H1 (cell line): ENCODE measurements around the gene UVRAG. TPM values are rescaled to one million over a fixed set of nuclear protein-coding genes. Genes with fewer than 3 reads are reported as not detected.

ENCODE experiments used
- BRCA1 ChIP-seq: IDR thresholded peaks from 2 replicates; pipeline ENCODE4 v1.6.1; 2012; ENCODE audit warnings: low read depth, low read length, improper control_type of control experiment
- CHD7 ChIP-seq: fragments of 300-600 bp; sonication (generic); IDR thresholded peaks from 2 replicates; pipeline ENCODE4 v1.7.1; 2012; ENCODE audit warnings: low read length, moderate library complexity, mild to moderate bottlenecking, inconsistent platforms; ENCODE audit not compliant: insufficient replicate concordance
- CTBP2 ChIP-seq: IDR thresholded peaks from 2 replicates; pipeline ENCODE4 v1.7.0; 2011; ENCODE audit warnings: borderline replicate concordance, mild to moderate bottlenecking, moderate library complexity, mixed read lengths, low read length; ENCODE audit not compliant: insufficient read depth, insufficient read length
- JUN ChIP-seq: IDR thresholded peaks from 2 replicates; pipeline ENCODE4 v1.6.1; 2011; ENCODE audit warnings: low read depth, mild to moderate bottlenecking, improper control_type of control experiment, low read length
- RNF2 ChIP-seq: fragments of 200-900, 300-1000 bp; sonication (generic); IDR thresholded peaks from 2 replicates; pipeline ENCODE4 v1.7.1; 2016; ENCODE audit warnings: borderline replicate concordance, low read depth, mild to moderate bottlenecking, antibody characterized with exemption, low read length; ENCODE audit not compliant: poor library complexity, severe bottlenecking; ENCODE audit errors: missing control alignments
- RXRA ChIP-seq: IDR thresholded peaks from 2 replicates; pipeline ENCODE4 v1.6.1; 2011; ENCODE audit warnings: low read depth, mild to moderate bottlenecking, low read length, moderate library complexity; ENCODE audit not compliant: insufficient read depth
- SAP30 ChIP-seq: fragments of 300-600 bp; sonication (generic); IDR thresholded peaks from 2 replicates; pipeline ENCODE4 v1.7.1; 2012; ENCODE audit warnings: low read length, moderate library complexity, mild to moderate bottlenecking, inconsistent platforms; ENCODE audit not compliant: insufficient read depth, insufficient replicate concordance
- SP4 ChIP-seq: IDR thresholded peaks from 2 replicates; pipeline ENCODE4 v1.6.1; 2012; ENCODE audit warnings: low read length, inconsistent platforms
- TCF12 ChIP-seq: IDR thresholded peaks from 2 replicates; pipeline ENCODE4 v1.6.1; 2011; ENCODE audit warnings: low read depth, mild to moderate bottlenecking, low read length
- polyA plus RNA-seq, 7 experiments: library from polyadenylated mRNA; depleted of rRNA in 3 of 7; stranded (reverse) in 5 of 7; unstranded in 2 of 7; fragments of >200 nt in 5 of 7; fragments of 200-250 nt in 2 of 7; gene quantifications; 1 replicate in 5 of 7; 2 replicates in 1 of 7; 4 replicates in 1 of 7; pipeline versions ENCODE4 v1.2.1 to v1.2.3, GENCODE V29; 2011 to 2013; ENCODE audit warnings: missing spikeins in 2 of 7, mixed read lengths in 2 of 7
- total RNA-seq: library from RNA; stranded (reverse); fragmentation: NEBNext Ultra II Directional; extraction: Animal tissue kit (Norgen Biotek cat#: 25700); gene quantifications from 2 replicates; pipeline ENCODE4 v1.2.1, GENCODE V29; 2021

The UVRAG gene
- total and polyA plus RNA-seq, 2 of the 8 experiments (the other 6 are each of a cell fraction or from before 2014, with no cell fraction given): 5.5 to 14.7 TPM

GRCh38 chr11:76162336-76163288 is 347.6 kb downstream of the UVRAG start (continued):
- TF ChIP-seq CHD7 (no peak), BRCA1 (no peak), RNF2 (no peak), RXRA (no peak), TCF12 (no peak), SP4 (no peak), SAP30 (no peak), CTBP2 (no peak), JUN (no peak)
